Measurements from ENCODE around the gene KISS1. TPM values are rescaled to one million over a fixed set of nuclear protein-coding genes. Genes with fewer than 3 reads are reported as not detected.

The KISS1 gene
- total and polyA plus RNA-seq, 2 donors from 2014 or later = 0.50 to 25.2 TPM

- intact Hi-C loops (cut with DNase I) = no loop called here
- FAIRE-seq = no peak
- DNase-seq = no peak
- H3K9ac ChIP-seq (ENCODE audit: low read length in 3 of 3) = no peak overlapping the region
- TF ChIP-seq CTCF (IDR thresholded peaks at IDR 0.05; ENCODE audit: borderline replicate concordance, extremely low read depth, insufficient read depth) = no peak
- no peak overlapping the region for H3K27ac ChIP-seq (ENCODE audit: low read depth in 2 of 2, low read length in 2 of 2)
- peaks cover 0 to 18% (median 18%) of the 10 kb centered on the region in 3 donors for H3K4me1 ChIP-seq (ENCODE audit: control insufficient read depth in 2 of 3, insufficient read depth in 2 of 3, low read depth in 1 of 3, low read length in 3 of 3)
- H3K4me3 ChIP-seq (ENCODE audit: low read length in 3 of 3) = no peak overlapping the region
- no peaks in the 10 kb centered on the region for H3K27me3 ChIP-seq (ENCODE audit: control insufficient read depth, insufficient read depth, low read length)
- H3K36me3 ChIP-seq (ENCODE audit: control insufficient read depth in 2 of 3, insufficient read depth in 3 of 3, low read length in 3 of 3) = peaks cover 0 to 19% (median 16%) of the 10 kb centered on the region in 3 donors
- H3K9me3 ChIP-seq (ENCODE audit: control insufficient read depth in 2 of 3, insufficient read depth in 1 of 3, low read length in 3 of 3) = no peaks in the 10 kb centered on the region
Measured at GRCh38 chr1:204222006-204222763, 25.9 kb upstream of the KISS1 start.

GRCh38 chr1:204221271-204221670 is 25.0 kb upstream of the KISS1 start:
- FAIRE-seq (no peak), DNase-seq (no peak)
- Histone ChIP-seq H3K9ac (ENCODE audit: low read length in 3 of 3) (no peak overlapping the region), H3K27me3 (ENCODE audit: control insufficient read depth, insufficient read depth, low read length) (no peaks in the 10 kb centered on the region), H3K27ac (ENCODE audit: low read depth in 2 of 2, low read length in 2 of 2) (no peak overlapping the region), H3K4me1 (ENCODE audit: control insufficient read depth in 2 of 3, insufficient read depth in 2 of 3, low read depth in 1 of 3, low read length in 3 of 3) (peaks cover 0 to 10% (median 9%) of the 10 kb centered on the region in 3 donors), H3K4me3 (ENCODE audit: low read length in 3 of 3) (no peak overlapping the region), H3K9me3 (ENCODE audit: control insufficient read depth in 2 of 3, insufficient read depth in 1 of 3, low read length in 3 of 3) (no peaks in the 10 kb centered on the region), H3K36me3 (ENCODE audit: control insufficient read depth in 2 of 3, insufficient read depth in 3 of 3, low read length in 3 of 3) (peaks cover 0 to 17% (median 16%) of the 10 kb centered on the region in 3 donors)
- TF ChIP-seq CTCF (IDR thresholded peaks at IDR 0.05; ENCODE audit: borderline replicate concordance, extremely low read depth, insufficient read depth) = no peak
- intact Hi-C loops (cut with DNase I) = no loop called here

- H3K9me3 ChIP-seq (ENCODE audit: control insufficient read depth in 2 of 3, insufficient read depth in 1 of 3, low read length in 3 of 3) = no peaks in the 10 kb centered on the region
- no peak for FAIRE-seq
- no peak overlapping the region for H3K9ac ChIP-seq (ENCODE audit: low read length in 3 of 3)
- H3K4me1 ChIP-seq (ENCODE audit: control insufficient read depth in 2 of 3, insufficient read depth in 2 of 3, low read depth in 1 of 3, low read length in 3 of 3) = no peaks in the 10 kb centered on the region
- peaks cover 0 to 16% (median 15%) of the 10 kb centered on the region in 3 donors for H3K36me3 ChIP-seq (ENCODE audit: control insufficient read depth in 2 of 3, insufficient read depth in 3 of 3, low read length in 3 of 3)
- H3K27me3 ChIP-seq (ENCODE audit: control insufficient read depth, insufficient read depth, low read length) = no peaks in the 10 kb centered on the region
- DNase-seq = peak in 2 of 5 donors; percentile 19 to 34
- no peak overlapping the region for H3K27ac ChIP-seq (ENCODE audit: low read depth in 2 of 2, low read length in 2 of 2)
- H3K4me3 ChIP-seq (ENCODE audit: low read length in 3 of 3) = no peak overlapping the region
- intact Hi-C loops (cut with DNase I) = loop anchor here (10.0 kb wide), 1 partner anchor 145 kb away; no protein-coding TSS in a partner anchor
- no peak for TF ChIP-seq CTCF (IDR thresholded peaks at IDR 0.05; ENCODE audit: borderline replicate concordance, extremely low read depth, insufficient read depth)
Measured at GRCh38 chr1:204219971-204220616, 23.8 kb upstream of the KISS1 start.
